ENCODE measurements around the gene TNFRSF12A. TPM values are rescaled to one million over a fixed set of nuclear protein-coding genes. Genes with fewer than 3 reads are reported as not detected.

Gene TNFRSF12A
- total and polyA plus RNA-seq, 9 of the 15 experiments (the other 6 are each of a cell fraction or from before 2014, with no cell fraction given) = 0.41 to 61.8 (median 26.5) TPM

DNA sequence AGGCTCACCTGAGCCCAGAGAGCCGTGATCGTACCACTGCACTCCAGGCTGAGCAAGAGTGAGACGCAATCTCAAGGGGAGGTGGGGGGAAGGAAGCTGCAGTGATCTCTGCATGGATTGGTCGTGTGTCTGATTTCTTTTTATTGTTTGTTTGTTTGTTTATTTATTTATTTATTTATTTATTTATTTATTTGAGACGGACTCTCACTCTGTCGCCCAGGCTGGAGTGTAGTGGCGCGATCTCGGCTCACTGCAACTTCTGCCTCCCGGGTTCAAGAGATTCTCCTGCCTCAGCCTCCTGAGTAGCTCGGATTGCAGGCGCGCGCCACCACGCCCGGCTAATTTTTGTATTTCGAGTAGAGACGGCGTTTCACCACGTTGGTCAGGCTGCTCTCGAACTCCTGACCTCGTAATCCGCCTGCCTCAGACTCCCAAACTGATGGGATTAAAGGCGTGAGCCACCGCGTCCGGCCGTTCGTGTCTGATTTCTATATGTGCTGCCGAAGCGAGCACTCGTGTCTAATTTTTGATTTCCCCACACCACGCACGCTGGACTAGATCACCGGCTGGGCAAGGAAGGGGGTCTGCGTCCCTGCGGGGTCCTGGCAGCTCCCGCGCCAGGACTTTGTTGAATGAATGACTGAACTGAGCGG lies 448 bp upstream of the TNFRSF12A start (continued):
- TF ChIP-seq MEF2D (tag; conservative IDR thresholded peaks at IDR 0.05; ENCODE audit: low read depth) = no peak
- no peak for TF ChIP-seq MED1 (CRISPR knock-in tag; IDR thresholded peaks at IDR 0.05; ENCODE audit: borderline replicate concordance)
- TF ChIP-seq, protein P1, sequence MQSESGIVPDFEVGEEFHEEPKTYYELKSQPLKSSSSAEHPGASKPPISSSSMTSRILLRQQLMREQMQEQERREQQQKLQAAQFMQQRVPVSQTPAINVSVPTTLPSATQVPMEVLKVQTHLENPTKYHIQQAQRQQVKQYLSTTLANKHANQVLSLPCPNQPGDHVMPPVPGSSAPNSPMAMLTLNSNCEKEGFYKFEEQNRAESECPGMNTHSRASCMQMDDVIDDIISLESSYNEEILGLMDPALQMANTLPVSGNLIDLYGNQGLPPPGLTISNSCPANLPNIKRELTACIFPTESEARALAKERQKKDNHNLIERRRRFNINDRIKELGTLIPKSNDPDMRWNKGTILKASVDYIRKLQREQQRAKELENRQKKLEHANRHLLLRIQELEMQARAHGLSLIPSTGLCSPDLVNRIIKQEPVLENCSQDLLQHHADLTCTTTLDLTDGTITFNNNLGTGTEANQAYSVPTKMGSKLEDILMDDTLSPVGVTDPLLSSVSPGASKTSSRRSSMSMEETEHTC (IDR thresholded peaks at IDR 0.05) = 0 out of 2 replicates have a peak, but pooled peaks have one; percentile 10
- peak; percentile 97 for TF ChIP-seq ZBTB7A (IDR thresholded peaks at IDR 0.05; ENCODE audit: borderline replicate concordance, control insufficient read depth, low read depth, low read length)
- TF ChIP-seq RNF2 (IDR thresholded peaks at IDR 0.05) = no peak
- TF ChIP-seq NFIC (IDR thresholded peaks at IDR 0.05) = 0 out of 2 replicates have a peak, but pooled peaks have one; percentile 8
- no peak for TF ChIP-seq HOXB6 (CRISPR knock-in tag; IDR thresholded peaks at IDR 0.05; ENCODE audit: borderline replicate concordance)
- 0 out of 2 replicates have a peak, but pooled peaks have one; percentile 26 for TF ChIP-seq ZNF263 (CRISPR knock-in tag; IDR thresholded peaks at IDR 0.05; ENCODE audit: borderline replicate concordance)
- peak; percentile 95 for TF ChIP-seq ZNF24 (IDR thresholded peaks at IDR 0.05)
- TF ChIP-seq, protein P2, sequence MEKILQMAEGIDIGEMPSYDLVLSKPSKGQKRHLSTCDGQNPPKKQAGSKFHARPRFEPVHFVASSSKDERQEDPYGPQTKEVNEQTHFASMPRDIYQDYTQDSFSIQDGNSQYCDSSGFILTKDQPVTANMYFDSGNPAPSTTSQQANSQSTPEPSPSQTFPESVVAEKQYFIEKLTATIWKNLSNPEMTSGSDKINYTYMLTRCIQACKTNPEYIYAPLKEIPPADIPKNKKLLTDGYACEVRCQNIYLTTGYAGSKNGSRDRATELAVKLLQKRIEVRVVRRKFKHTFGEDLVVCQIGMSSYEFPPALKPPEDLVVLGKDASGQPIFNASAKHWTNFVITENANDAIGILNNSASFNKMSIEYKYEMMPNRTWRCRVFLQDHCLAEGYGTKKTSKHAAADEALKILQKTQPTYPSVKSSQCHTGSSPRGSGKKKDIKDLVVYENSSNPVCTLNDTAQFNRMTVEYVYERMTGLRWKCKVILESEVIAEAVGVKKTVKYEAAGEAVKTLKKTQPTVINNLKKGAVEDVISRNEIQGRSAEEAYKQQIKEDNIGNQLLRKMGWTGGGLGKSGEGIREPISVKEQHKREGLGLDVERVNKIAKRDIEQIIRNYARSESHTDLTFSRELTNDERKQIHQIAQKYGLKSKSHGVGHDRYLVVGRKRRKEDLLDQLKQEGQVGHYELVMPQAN (IDR thresholded peaks at IDR 0.05; ENCODE audit: borderline replicate concordance) = peak; percentile 30; the same call in 1 of the 2 replicates
- TF ChIP-seq RFX5 (IDR thresholded peaks at IDR 0.05; ENCODE audit: low read depth, low read length) = no peak
- no peak for TF ChIP-seq LEF1 (IDR thresholded peaks at IDR 0.05)
- TF ChIP-seq ZNF121 (CRISPR knock-in tag; conservative IDR thresholded peaks at IDR 0.05) = no peak
- no peak for TF ChIP-seq ZNF175 (CRISPR knock-in tag; IDR thresholded peaks at IDR 0.05; ENCODE audit: low read depth)
- no peak for TF ChIP-seq STAT5A (IDR thresholded peaks at IDR 0.05; ENCODE audit: borderline replicate concordance, low read length)
- TF ChIP-seq KHSRP (IDR thresholded peaks at IDR 0.05) = no peak
- no peak for TF ChIP-seq IRF2 (CRISPR knock-in tag; IDR thresholded peaks at IDR 0.05)
- TF ChIP-seq, protein P3, sequence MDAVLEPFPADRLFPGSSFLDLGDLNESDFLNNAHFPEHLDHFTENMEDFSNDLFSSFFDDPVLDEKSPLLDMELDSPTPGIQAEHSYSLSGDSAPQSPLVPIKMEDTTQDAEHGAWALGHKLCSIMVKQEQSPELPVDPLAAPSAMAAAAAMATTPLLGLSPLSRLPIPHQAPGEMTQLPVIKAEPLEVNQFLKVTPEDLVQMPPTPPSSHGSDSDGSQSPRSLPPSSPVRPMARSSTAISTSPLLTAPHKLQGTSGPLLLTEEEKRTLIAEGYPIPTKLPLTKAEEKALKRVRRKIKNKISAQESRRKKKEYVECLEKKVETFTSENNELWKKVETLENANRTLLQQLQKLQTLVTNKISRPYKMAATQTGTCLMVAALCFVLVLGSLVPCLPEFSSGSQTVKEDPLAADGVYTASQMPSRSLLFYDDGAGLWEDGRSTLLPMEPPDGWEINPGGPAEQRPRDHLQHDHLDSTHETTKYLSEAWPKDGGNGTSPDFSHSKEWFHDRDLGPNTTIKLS (IDR thresholded peaks at IDR 0.05; ENCODE audit: borderline replicate concordance, low read depth) = 0 out of 2 replicates have a peak, but pooled peaks have one; percentile 13
- TF ChIP-seq, protein P4, sequence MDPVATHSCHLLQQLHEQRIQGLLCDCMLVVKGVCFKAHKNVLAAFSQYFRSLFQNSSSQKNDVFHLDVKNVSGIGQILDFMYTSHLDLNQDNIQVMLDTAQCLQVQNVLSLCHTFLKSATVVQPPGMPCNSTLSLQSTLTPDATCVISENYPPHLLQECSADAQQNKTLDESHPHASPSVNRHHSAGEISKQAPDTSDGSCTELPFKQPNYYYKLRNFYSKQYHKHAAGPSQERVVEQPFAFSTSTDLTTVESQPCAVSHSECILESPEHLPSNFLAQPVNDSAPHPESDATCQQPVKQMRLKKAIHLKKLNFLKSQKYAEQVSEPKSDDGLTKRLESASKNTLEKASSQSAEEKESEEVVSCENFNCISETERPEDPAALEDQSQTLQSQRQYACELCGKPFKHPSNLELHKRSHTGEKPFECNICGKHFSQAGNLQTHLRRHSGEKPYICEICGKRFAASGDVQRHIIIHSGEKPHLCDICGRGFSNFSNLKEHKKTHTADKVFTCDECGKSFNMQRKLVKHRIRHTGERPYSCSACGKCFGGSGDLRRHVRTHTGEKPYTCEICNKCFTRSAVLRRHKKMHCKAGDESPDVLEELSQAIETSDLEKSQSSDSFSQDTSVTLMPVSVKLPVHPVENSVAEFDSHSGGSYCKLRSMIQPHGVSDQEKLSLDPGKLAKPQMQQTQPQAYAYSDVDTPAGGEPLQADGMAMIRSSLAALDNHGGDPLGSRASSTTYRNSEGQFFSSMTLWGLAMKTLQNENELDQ (CRISPR knock-in tag; IDR thresholded peaks at IDR 0.05; ENCODE audit: borderline replicate concordance) = no peak
- TF ChIP-seq KDM1A (IDR thresholded peaks at IDR 0.05) = 0 out of 4 replicates have a peak, but pooled peaks have one; percentile 18 to 21
- TF ChIP-seq MEF2A (IDR thresholded peaks at IDR 0.05; ENCODE audit: control insufficient read depth, low read depth, low read length) = no peak
- 0 out of 4 replicates have a peak, but pooled peaks of 1 of the 2 experiments have one; percentile 12 for TF ChIP-seq TRIM24 (IDR thresholded peaks at IDR 0.05)
- 0 out of 2 replicates have a peak, but pooled peaks have one; percentile 20 for TF ChIP-seq SP1 (CRISPR knock-in tag; IDR thresholded peaks at IDR 0.05)

Measured in K562 (cell line).